Activated CD8-positive, alpha-beta memory T cell treated with anti-CD3 and anti-CD28 coated beads, Interleukin-2, amount 50 U/mL, for 1 hour (primary cell): ENCODE results near the gene NUP35.
"Not testable (repeated sequence)": the region's sequence is repeated elsewhere in the genome, so short reads cannot be mapped to it uniquely, and the experiment has no call there.

Experiments
- DNase-seq: peaks from one replicate; pipeline ENCODE4 v3.0.0-alpha.2; 2020; ENCODE audit errors: extremely low read depth

NUP35 gene

DNA sequence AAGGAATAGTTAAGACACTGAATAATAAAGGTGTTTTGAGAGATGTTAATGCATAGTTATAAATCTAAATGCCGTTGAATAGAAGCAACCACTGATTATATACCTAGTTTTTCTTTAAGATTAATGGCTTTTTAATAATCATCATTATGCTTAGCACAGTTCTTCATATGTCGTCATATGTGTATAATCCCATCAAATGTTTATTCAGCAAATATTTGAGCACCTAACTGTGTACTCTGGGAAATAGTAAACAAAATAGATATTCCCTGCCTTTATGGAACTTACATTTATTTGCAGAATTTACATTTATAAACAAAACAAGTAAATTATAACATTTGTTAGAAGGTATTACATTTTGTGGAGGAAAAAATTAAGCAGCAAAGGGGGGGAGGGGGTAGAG, 9.8 kb downstream of the NUP35 start:
- DNase-seq, result no peak

DNA sequence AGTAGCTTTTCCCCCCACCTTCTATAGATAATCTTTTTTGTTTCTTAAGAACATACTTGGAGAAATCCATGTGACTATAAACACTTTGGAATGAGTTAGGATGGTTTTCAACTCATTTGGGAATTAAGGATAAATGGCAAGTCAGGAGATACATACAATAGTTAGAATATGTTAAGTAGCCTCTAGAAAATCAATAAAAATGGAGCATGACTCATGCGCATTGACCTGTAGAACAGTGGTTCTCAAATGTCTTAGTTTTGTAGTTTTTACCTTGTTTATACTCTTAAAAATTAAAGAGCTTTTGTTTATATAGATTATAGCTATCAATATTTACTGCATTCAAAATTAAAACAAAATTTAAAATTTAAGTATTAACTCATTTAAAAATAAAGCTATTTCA, 24.7 kb downstream of the NUP35 start:
- no peak for DNase-seq

DNA sequence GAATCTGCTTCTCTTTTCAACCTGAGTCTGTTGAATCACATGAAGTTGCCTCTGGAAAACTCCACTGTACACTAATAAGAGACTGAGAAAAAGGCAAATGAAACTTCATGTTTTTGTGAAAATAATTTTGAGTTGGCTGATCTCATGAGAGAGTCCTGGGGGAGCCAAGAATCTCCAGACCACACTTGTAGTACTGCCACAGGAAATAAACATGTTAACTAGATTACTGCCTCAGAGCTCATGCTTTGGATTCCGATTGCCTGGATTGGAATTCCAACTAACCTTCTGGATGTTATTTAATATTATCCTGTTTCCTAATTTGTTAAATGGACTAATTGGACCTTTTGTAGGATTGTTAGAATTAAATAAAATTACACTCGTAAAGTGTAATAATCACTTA, 25.2 kb downstream of the NUP35 start:
- DNase-seq, result no peak

DNA sequence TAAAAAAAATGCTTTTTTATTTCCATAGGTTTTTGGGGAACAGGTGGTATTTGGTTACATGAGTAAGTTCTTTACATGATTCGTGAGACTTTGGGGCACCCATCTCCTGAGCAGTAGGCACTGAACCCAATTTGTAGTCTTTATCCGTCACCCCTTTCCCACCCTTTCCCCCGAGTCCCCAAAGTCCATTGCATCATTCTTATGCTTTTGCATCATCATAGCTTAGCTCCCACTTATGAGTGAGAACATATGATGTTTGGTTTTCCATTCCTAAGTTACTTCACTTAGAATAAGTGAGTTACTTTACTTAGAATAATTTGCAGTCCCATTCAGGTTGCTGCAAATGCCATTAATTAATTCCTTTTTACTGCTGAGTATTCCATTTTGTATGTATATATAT, 28.0 kb downstream of the NUP35 start:
- DNase-seq, result not testable (repeated sequence)

DNA sequence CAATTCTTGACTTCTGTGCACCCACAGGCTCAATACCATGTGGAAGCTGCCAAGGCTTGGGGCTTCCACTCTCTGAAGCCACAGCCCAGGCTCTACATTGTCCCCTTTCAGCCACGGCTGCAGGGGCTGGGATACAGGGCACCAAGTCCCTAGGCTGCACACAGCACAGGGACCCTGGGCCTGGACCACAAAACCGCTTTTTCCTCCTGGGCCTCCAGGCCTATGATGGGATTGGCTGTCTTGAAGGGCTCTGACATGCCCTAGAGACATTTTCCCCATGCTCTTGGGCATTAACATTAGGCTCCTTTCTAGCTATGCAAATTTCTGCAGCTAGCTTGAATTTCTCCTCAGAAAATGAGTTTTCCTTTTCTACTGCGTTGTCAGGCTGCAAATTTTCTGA, 29.7 kb downstream of the NUP35 start:
- DNase-seq, result no peak

DNA sequence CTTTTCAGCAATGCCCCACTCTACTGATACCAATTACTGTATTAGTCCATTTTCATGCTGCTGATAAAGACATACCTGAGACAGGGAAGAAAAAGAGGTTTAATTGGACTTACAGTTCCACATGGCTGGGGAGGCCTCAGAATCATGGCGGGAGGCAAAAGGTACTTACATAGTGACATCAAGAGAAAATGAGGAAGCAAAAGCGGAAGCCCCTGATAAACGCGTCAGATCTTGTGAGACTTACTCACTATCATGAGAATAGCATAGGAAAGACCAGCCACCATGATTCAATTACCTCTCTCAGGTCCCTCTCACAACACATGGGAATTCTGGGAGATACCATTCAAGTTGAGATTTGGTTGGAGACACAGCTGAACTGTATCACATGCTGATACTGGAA, 30.5 kb downstream of the NUP35 start:
- DNase-seq, result not testable (repeated sequence)

DNA sequence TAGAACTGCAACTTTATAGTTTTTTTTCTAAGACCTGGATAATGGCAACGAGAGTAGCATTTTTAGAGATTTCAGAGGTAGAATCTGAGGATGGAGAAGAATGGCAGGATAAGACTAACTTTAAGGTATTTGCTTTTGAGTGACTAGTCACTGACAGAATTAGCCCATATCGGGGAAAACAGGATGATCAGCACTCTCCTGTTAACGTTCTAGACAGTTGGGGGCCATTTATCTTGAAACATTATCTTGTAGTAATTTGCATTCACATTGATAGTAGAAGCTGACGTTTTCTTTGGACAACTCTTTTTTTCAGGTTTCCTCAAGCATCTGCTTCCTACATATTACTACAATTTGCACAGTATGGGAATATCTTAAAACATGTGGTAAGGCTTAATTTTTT, 32.9 kb downstream of the NUP35 start:
- DNase-seq, result no peak

DNA sequence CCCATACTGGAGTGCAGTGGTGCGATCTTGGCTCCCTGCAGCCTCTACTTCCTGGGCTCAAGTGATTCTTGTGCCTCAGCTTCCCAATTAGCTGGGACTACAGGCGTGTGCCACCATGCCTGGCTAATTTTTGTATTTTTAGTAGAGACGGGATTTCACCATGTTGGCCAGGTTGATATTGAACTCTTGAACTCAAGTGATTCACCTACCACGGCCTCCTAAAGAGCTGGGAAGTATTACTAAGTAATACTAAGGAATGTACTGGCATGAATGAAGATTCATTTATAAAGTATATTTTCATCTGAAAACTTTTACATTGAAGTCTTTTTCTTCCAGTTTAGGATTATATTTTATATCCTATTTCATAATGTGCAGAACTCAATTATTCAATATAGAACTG, 38.1 kb downstream of the NUP35 start:
- no peak for DNase-seq

DNA sequence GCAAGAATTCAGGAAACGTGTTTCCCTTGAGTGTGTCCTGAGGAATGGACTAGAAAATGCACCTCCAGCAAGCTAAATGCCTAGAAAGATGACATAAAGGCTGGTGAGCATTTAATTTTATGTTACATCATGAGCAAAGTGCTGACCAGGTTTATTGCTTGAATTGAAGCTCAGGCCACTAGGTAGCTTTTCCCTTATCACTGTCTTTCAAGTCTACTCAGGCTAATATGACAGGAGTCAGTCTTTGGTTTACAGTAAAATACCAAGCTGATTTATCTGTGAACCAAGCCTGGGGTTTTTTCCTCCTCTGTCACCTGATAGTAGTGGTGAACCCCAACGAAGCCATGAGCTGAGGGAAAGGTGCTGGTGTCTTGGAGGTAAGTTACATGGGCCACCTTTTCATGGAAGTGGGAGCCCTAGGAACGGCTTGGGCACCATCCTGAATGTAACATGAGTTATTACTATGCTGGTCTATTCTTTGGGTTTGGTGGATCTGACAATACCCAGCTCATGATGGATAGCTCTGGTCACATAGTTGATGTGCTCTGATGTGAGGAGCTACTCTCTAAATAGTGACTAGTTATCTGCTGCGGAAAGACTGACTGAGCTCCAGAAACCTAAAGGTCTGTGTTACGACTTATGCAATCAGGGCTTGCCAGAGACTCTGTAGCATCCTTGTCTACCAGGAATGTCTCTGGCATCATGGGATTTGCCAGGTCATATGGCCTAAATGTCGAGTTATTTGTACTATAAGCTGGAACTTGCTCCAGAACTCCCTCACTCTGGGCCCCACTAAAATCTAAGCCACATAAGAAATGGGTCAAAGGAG, 39.8 kb downstream of the NUP35 start:
- DNase-seq, result no peak

DNA sequence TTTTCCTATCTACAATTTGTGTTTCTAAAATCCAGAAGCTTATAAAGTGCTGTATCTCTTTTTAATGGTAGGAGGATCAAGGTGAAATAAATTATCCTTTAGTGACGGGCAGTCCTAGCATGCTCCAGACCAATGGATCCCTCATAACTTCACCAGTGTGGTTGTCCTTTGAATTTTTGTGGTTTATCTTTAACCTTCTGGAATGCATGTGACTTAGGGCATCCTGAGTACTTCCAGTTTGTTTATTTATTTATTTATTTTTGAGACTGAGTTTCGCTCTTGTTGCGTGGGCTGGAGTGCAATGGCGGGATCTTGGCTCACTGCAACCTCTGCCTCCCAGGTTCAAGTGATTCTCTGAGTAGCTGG, 40.4 kb downstream of the NUP35 start:
- DNase-seq, result no peak

DNA sequence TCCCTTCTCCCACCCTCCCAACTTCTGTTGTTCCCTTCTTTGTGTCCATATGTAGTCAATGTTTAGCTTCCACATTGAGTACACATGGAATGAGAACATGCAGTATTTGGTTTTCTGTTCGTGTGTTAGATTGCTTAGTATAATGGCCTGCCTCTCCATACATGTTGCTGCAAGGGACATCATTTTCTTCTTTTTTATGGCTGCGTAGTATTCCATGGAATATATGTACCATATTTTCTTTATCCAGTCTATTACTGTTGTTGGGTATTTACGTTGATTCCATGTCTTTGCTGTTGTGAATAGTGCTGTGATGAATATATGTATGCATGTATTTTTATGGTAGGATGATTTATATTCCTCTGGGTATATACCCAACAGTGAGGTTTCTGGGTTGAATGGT, 42.0 kb downstream of the NUP35 start:
- DNase-seq, result no peak

DNA sequence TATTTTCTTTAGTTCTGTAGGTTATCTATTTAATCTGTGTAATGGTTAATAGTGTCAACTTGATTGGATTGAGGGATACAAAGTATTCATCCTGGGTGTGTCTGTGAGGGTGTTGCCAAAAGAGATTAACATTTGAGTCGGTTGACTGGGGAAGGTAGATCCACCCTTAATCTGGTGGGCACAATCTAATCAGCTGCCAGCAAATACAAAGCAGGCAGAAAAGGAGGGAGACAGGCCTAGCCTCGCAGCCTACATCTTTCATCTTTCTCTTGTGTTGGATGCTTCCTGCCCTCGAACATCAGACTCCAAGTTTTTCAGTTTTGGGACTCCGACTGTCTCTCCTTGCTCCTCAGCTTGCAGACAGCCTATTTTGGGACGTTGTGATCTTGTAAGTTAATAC, 42.7 kb downstream of the NUP35 start:
- not testable (repeated sequence) for DNase-seq

DNA sequence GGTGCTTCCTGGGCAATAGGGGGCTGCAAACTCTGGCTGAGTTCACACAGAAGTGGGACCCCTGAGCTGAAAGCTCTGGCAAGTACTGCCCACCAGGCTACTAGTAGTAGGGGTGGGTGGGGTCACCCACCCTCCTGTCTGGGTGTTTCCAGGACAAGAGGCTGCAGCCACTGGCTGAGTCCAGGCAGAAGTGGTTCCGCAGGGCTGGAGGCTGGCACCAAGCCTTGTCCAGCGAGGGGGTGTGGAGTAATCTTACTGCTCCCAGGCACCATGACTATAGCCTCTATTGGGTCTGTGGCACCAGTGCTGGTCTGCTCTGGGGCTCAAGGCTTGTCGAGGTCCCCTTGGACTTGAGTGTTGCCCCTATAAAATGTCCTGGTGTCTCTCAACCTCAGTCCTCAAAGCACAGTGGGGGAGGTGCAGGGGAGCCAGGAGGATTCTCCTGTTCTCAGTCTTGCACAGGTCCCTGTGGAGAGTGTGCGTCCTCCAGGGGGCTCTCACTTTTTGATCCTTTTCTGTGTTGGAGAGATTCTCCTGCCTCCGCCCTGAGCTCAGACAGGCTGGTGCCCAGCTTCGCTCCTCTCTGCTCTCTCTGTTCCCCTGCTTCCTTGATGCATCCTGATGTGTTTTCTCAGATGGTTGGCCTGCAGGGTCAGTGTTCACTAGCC, 48.1 kb downstream of the NUP35 start:
- DNase-seq, result no peak

DNA sequence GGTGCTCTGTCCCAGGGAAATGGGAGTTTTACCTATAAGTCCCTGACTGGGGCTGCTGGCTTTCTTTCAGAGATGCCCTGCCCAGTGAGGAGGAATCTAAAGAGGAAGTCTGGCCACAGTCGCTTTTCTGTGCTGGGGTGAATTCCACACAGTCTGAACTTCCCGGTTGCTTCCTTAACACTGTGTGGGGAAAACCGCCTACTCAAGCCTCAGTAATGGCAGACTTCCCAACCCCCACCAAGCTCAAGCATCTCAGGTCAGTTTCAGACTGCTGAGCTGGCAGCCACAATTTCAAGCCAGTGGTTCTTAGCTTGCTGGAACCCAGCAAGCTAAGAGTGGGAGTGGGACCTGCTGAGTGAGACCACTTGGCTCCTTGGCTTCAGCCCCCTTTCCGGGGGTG, 54.9 kb downstream of the NUP35 start:
- no peak for DNase-seq

DNA sequence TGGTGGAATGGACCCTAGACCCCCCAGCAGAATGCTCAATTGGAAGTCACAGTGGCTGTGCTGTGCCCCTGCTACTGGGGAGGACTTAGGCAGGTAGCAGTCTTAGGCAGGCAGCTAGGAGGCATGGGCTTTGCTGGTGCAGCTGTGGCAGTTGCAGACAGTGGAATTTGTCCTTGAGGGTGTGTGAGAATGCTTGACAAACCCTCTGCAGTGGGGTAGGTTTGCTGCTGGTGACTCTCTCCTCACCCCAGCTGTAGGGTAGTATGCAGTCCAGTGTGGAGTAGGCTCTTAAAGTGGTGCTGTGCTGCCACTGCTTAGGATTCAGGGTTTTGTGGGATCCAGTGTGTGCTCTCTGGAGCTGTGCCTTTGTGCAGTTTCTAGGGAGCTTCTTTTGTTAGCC, 61.3 kb downstream of the NUP35 start:
- no peak for DNase-seq

DNA sequence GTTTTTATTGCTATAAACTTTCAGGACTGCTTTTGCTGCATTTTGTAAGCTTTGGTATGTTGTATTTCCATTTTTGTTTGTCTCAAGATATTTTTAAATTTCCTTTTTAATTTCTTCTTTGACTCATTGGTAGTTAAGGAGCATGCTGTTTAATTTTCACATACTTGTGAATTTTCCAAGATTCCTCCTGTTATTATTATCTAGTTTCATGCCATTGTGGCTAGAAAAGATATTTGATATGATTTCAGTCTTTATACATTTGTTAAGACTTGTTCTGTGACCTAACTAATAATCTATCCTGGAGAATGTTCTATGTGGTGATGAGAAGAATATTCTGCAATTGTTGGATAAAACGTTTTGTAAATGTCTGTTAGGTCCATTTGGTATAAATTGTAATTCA, 62.1 kb downstream of the NUP35 start:
- DNase-seq, result no peak

DNA sequence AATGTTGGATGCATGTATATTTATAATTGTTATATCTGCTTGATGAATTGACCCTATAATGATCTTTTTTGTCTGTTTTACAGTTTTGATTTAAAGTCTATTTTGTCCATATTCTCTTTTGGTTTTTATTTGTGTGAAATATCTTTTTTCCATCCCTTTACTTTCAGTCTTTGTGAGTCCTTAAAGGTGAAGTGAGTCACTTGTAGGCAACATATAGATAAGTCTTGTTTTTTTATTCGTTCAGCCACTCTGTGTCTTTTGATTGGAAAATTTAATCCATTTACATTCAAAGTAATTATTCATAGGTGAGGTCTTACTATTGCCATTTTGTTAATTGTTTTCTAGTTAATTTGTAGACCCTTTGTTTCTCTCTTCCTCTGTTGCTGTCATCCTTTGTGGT, 62.5 kb downstream of the NUP35 start:
- no peak for DNase-seq

DNA sequence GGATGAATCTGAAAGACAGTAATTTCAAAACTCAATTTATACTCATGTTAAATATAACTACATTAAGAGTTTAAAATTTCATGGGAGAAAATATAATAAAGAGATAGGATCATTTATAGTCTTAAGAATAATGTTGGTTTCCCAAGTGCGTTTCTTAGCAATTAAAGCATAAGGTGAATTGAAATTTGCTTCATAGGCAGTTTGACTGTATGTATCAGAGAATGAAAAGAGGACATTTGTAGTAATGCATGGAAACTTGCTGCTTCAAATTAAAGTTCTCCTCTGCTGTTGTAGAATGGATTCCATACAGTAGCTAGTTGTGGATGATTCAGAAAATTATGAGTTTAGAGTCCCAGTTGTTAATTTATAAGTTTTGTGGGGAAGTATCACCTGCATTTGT, 68.1 kb downstream of the NUP35 start:
- no peak for DNase-seq

DNA sequence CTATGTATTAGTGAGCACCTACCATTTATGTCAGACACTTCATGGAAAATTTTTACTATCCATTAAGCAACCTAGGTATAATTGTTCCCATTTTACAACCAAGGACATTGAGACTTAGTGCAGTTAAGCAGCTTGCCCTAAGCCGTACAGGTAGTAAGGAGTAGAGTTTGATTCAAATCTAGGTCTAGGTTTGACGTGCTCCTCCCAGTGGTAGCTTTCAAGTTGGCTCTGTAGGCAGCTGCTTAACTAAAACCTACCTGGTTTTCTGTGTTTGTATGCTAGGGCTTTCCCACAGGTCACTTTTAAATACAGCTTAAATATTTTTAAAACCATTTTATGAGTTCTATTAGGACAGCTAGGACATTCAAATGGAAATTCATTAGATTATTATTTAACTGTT, 69.7 kb downstream of the NUP35 start:
- no peak for DNase-seq

DNA sequence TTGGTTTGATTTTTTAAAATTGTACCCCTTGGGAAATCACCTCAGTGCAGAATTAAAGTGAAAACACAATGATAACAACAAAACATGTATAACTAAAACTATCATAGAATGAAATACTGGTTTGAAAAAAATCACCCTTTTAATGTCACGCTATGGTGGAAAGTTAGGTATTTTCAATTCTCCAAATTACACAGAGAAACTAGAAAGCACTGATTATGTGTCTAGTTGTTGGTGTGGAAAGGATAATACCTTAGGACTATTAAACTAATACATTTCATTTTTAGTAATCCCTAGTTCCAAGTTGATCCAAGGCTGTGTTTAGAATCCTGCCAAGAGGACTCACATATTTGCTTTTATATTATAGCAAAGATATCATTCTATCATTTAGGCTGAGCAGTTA, 71.2 kb downstream of the NUP35 start:
- DNase-seq, result no peak

DNA sequence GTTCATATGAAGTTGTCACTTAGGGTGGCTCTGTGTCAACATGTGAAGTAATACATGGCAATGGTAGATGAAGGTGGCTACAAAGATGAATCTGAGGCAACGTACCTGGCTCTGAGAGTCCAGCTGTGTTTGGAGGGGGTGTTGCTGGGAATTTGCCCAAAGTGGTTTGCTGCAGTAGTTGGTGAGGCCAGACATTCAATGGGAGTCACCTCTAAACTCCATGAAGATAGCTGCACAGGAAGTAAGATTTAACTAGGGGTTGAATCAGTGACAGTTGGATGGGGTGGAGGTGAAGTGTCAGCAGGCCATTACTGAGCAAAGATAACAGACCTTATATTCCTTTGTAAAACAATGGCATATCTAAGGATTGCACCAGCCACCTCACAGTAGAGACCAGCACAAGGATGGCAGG, 71.8 kb downstream of the NUP35 start:
- no peak for DNase-seq

DNA sequence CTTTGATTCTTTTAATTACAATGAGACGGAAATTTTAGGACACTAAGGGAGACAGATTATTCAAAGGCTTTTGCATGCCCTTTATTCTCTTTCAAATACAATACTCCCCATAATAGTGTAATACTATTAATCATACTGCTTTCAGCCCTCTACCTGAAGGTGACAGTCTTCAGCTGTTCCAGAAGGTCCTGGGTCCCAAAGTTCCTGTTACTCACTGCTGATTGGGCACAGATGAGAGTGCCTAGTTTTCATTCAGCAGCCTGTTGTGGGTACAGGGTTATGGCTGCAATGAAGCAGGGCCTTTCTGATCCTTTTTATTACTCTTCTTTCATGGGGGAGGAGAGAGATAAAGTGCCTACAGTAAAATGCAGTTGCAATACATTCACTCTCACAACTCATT, 80.2 kb downstream of the NUP35 start:
- no peak for DNase-seq

DNA sequence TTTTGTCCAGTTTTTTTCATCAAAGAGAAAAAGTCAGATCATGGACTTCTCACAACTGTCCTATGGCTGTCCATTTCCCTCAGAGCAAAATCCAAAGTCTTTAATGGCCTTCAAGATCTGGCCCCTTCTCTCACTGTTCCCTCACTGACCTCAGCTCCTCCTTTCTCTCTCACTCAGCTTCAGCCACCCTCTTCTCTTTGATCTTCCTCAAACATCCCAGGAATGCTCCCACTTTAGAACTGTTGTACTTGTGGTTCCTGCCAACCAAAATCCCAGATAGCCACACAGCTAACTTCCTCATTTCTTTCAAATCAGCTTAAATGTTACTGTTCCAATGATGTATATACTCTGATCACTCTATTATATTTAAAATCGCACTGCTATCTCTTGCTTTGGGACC, 82.9 kb downstream of the NUP35 start:
- no peak for DNase-seq
